HEK293 (cell line): Measurements from ENCODE around the gene DEDD2.

Source experiments
- CTCF ChIA-PET: fragments of 350-600 bp; formaldehyde crosslinking; extraction: SDS; loops from one replicate; lab custom pipeline; 2021; ENCODE audit warnings: antibody characterized with exemption; lab: Yijun Ruan, JAX
- POLR2A ChIA-PET: fragments of 300-600 bp; formaldehyde crosslinking; extraction: SDS; loops from one replicate; lab custom pipeline; 2020; ENCODE audit warnings: antibody characterized with exemption, inconsistent platforms; lab: Yijun Ruan, JAX
- H3K27ac ChIP-seq: fragments of 200-500 bp; sonication (Bioruptor generic); 2 replicates; pipeline ENCODE4 v1.5.1; 2014; ENCODE audit warnings: low read depth, low read length, control low read depth, inconsistent platforms; ENCODE audit errors: extremely low read depth
- H3K36me3 ChIP-seq, 2 experiments: fragments of 200-500 bp in 1 of 2; sonication (Bioruptor generic) in 1 of 2; 1 replicate in 1 of 2; 2 replicates in 1 of 2; pipeline ENCODE4 v1.5.1; 2014 to 2017; ENCODE audit warnings: inconsistent platforms in 2 of 2, low read length in 2 of 2; ENCODE audit not compliant: control insufficient read depth in 2 of 2, insufficient read depth in 1 of 2
- H3K4me1 ChIP-seq: fragments of 200-500 bp; sonication (Bioruptor generic); 2 replicates; pipeline ENCODE4 v1.5.1; 2014; ENCODE audit warnings: mild to moderate bottlenecking, low read length, inconsistent platforms; ENCODE audit not compliant: control insufficient read depth, insufficient read depth
- H3K4me3 ChIP-seq: 2 replicates; pipeline ENCODE4 v1.5.1; 2011; ENCODE audit warnings: low read depth, mild to moderate bottlenecking, control low read depth, low read length, moderate library complexity
- H3K9me3 ChIP-seq: fragments of 200-500 bp; sonication (Bioruptor generic); 2 replicates; pipeline ENCODE4 v1.5.1; 2014; ENCODE audit warnings: low read depth, low read length, inconsistent platforms; ENCODE audit not compliant: control insufficient read depth, insufficient read depth
- GLIS1 ChIP-seq: fragments of 450-650 bp; formaldehyde crosslinking; IDR thresholded peaks from 2 replicates; pipeline ENCODE4 v1.5.1; 2016; ENCODE audit warnings: missing biosample characterization, missing genetic modification characterization
- GLIS2 ChIP-seq: fragments of 450-650 bp; formaldehyde crosslinking; IDR thresholded peaks from 2 replicates; pipeline ENCODE4 v1.5.1; 2016; ENCODE audit warnings: missing biosample characterization, missing genetic modification characterization
- IKZF3 ChIP-seq: fragments of 450-650 bp; IDR thresholded peaks from 2 replicates; pipeline ENCODE4 v1.5.0; 2018; ENCODE audit warnings: missing biosample characterization, mild to moderate bottlenecking, missing genetic modification characterization, moderate library complexity
- KLF1 ChIP-seq: fragments of 450-650 bp; formaldehyde crosslinking; IDR thresholded peaks from 2 replicates; pipeline ENCODE4 v1.5.1; 2016; ENCODE audit warnings: missing biosample characterization, missing genetic modification characterization
- PRDM4 ChIP-seq: fragments of 450-650 bp; formaldehyde crosslinking; IDR thresholded peaks from 2 replicates; pipeline ENCODE4 v1.5.1; 2017; ENCODE audit warnings: missing biosample characterization, missing genetic modification characterization
- TRIM28 ChIP-seq: IDR thresholded peaks from 2 replicates; pipeline ENCODE4 v1.6.1; 2011; ENCODE audit warnings: low read length, control low read depth, borderline replicate concordance
- ZBTB17 ChIP-seq: fragments of 450-650 bp; formaldehyde crosslinking; IDR thresholded peaks from 2 replicates; pipeline ENCODE4 v1.5.1; 2016; ENCODE audit warnings: missing biosample characterization, missing genetic modification characterization
- ZBTB48 ChIP-seq: fragments of 450-650 bp; formaldehyde crosslinking; IDR thresholded peaks from 2 replicates; pipeline ENCODE4 v1.5.1; 2016; ENCODE audit warnings: missing biosample characterization, missing genetic modification characterization
- ZIC2 ChIP-seq: fragments of 450-650 bp; formaldehyde crosslinking; IDR thresholded peaks from 2 replicates; pipeline ENCODE4 v1.5.1; 2016; ENCODE audit warnings: missing biosample characterization, missing genetic modification characterization
- ZNF121 ChIP-seq: fragments of 450-650 bp; formaldehyde crosslinking; IDR thresholded peaks from 2 replicates; pipeline ENCODE4 v1.5.1; 2016; ENCODE audit warnings: missing biosample characterization, missing genetic modification characterization
- ZNF214 ChIP-seq: fragments of 450-650 bp; formaldehyde crosslinking; IDR thresholded peaks from 2 replicates; pipeline ENCODE4 v1.5.1; 2017; ENCODE audit warnings: missing biosample characterization, mild to moderate bottlenecking, missing genetic modification characterization, borderline replicate concordance
- ZNF221 ChIP-seq: fragments of 450-650 bp; formaldehyde crosslinking; IDR thresholded peaks from 2 replicates; pipeline ENCODE4 v1.5.1; 2017; ENCODE audit warnings: missing biosample characterization, missing genetic modification characterization, borderline replicate concordance
- ZNF24 ChIP-seq: fragments of 450-650 bp; formaldehyde crosslinking; IDR thresholded peaks from 2 replicates; pipeline ENCODE4 v1.5.1; 2016; ENCODE audit warnings: missing biosample characterization, missing genetic modification characterization
- ZNF280C ChIP-seq: fragments of 450-650 bp; formaldehyde crosslinking; IDR thresholded peaks from 2 replicates; pipeline ENCODE4 v1.5.1; 2016; ENCODE audit warnings: missing biosample characterization, missing genetic modification characterization
- ZNF391 ChIP-seq: fragments of 450-650 bp; formaldehyde crosslinking; IDR thresholded peaks from 2 replicates; pipeline ENCODE4 v1.5.1; 2016; ENCODE audit warnings: low read depth, missing biosample characterization, missing genetic modification characterization, borderline replicate concordance
- ZNF423 ChIP-seq: fragments of 450-650 bp; formaldehyde crosslinking; IDR thresholded peaks from 2 replicates; pipeline ENCODE4 v1.5.1; 2016; ENCODE audit warnings: missing biosample characterization, missing genetic modification characterization
- ZNF501 ChIP-seq: fragments of 450-650 bp; formaldehyde crosslinking; IDR thresholded peaks from 2 replicates; pipeline ENCODE4 v1.5.1; 2016; ENCODE audit warnings: missing biosample characterization, missing genetic modification characterization
- ZNF600 ChIP-seq: fragments of 450-650 bp; formaldehyde crosslinking; IDR thresholded peaks from 2 replicates; pipeline ENCODE4 v1.5.1; 2016; ENCODE audit warnings: missing biosample characterization, missing genetic modification characterization
- ZNF610 ChIP-seq: fragments of 450-650 bp; formaldehyde crosslinking; IDR thresholded peaks from 2 replicates; pipeline ENCODE4 v1.5.1; 2016; ENCODE audit warnings: missing biosample characterization, missing genetic modification characterization, borderline replicate concordance
- ZNF639 ChIP-seq: fragments of 450-650 bp; formaldehyde crosslinking; IDR thresholded peaks from 2 replicates; pipeline ENCODE4 v1.5.1; 2016; ENCODE audit warnings: missing biosample characterization, missing genetic modification characterization
- ZNF707 ChIP-seq: fragments of 450-650 bp; formaldehyde crosslinking; IDR thresholded peaks from 2 replicates; pipeline ENCODE4 v1.5.1; 2016; ENCODE audit warnings: missing biosample characterization, missing genetic modification characterization
- ZNF837 ChIP-seq: fragments of 450-650 bp; formaldehyde crosslinking; IDR thresholded peaks from 2 replicates; pipeline ENCODE4 v1.5.1; 2016; ENCODE audit warnings: missing biosample characterization, missing genetic modification characterization

The DEDD2 gene

GRCh38 chr19:42252365-42253244 lies 35.1 kb upstream of the DEDD2 start (continued):
- TF ChIP-seq ZNF639 (tag by site-specific recombination) (peak; percentile 21; the same call in 1 of the 2 replicates), GLIS2 (peak; percentile 9), ZNF501 (tag by site-specific recombination) (peak; percentile 37; the same call in 1 of the 2 replicates), ZNF600 (tag by site-specific recombination) (no peak), ZNF391 (tag by site-specific recombination) (peak; percentile 47; the same call in 1 of the 2 replicates)

- H3K4me3 ChIP-seq: no peak overlapping the region
- peaks cover 11 to 22% of the 10 kb centered on the region in 2 experiments; a peak in 2 of 3 replicates for H3K36me3 ChIP-seq
- CTCF ChIA-PET: interaction anchor here (0.6 to 11.8 kb wide), 5 partner anchors 28 to 1883 kb away, joined by 3 to 276 read pairs (median 7); no protein-coding TSS in a partner anchor
- H3K9me3 ChIP-seq: no peaks in the 10 kb centered on the region
- TF ChIP-seq IKZF3 (peak; percentile 77), ZNF600 (tag by site-specific recombination) (0 out of 2 replicates have a peak, but pooled peaks have one; percentile 21), ZNF24 (tag by site-specific recombination) (no peak), ZNF423 (tag by site-specific recombination) (peak; percentile 28; the same call in 1 of the 2 replicates), ZIC2 (tag by site-specific recombination) (peak; percentile 51), GLIS1 (tag by site-specific recombination) (peak; percentile 27; the same call in 1 of the 2 replicates), ZBTB48 (tag by site-specific recombination) (peak; percentile 76), KLF1 (peak; percentile 87), ZNF221 (tag by site-specific recombination) (no peak)
- peak overlapping the region; percentile 87 for H3K27ac ChIP-seq
- POLR2A ChIA-PET: interaction anchor here (0.8 to 13.9 kb wide), 4 partner anchors 9 to 149 kb away, joined by 4 to 242 read pairs (median 18); partner anchors contain the start of gene GSK3A
- peaks cover 34% of the 10 kb centered on the region for H3K4me1 ChIP-seq
Measured at GRCh38 chr19:42251572-42252358, 34.3 kb upstream of the DEDD2 start.

- Histone ChIP-seq H3K27ac (peak overlapping the region; percentile 87), H3K4me1 (peaks cover 32% of the 10 kb centered on the region), H3K36me3 (peaks cover 11 to 23% of the 10 kb centered on the region in 2 experiments; a peak in 2 of 3 replicates), H3K4me3 (no peak overlapping the region), H3K9me3 (no peaks in the 10 kb centered on the region)
- ChIA-PET POLR2A (interaction anchor here (0.7 to 13.9 kb wide), 5 partner anchors 8 to 148 kb away, joined by 3 to 242 read pairs (median 4); partner anchors contain the start of gene GSK3A), CTCF (interaction anchor here (0.6 to 11.8 kb wide), 6 partner anchors 29 to 1884 kb away, joined by 3 to 276 read pairs (median 6); no protein-coding TSS in a partner anchor)
- TF ChIP-seq GLIS2 (peak; percentile 52), ZBTB17 (tag by site-specific recombination) (no peak), ZNF837 (no peak), ZNF610 (no peak), ZNF280C (tag by site-specific recombination) (no peak), PRDM4 (tag by site-specific recombination) (peak; percentile 87), ZNF121 (tag by site-specific recombination) (no peak), ZNF214 (tag by site-specific recombination) (no peak), TRIM28 (no peak), ZNF707 (tag by site-specific recombination) (no peak)
Measured at GRCh38 chr19:42250666-42251531, 33.4 kb upstream of the DEDD2 start.
